Choroid plexus epithelial cell (primary cell): ENCODE data around the gene HLCS.

Source experiments
- DNase-seq: peaks from one replicate; pipeline ENCODE4 v3.0.0-alpha.2; 2010; ENCODE audit warnings: low read depth
- H3K4me3 ChIP-seq: 2 replicates; pipeline ENCODE4 v1.5.1; 2011; ENCODE audit warnings: low read depth, mild to moderate bottlenecking, control low read depth, low read length, moderate library complexity
- CTCF ChIP-seq: conservative IDR thresholded peaks from 2 replicates; pipeline ENCODE4 v1.5.1; 2011; ENCODE audit warnings: low read depth, mild to moderate bottlenecking, control low read depth, inconsistent platforms, low read length, moderate library complexity

Gene HLCS

DNA sequence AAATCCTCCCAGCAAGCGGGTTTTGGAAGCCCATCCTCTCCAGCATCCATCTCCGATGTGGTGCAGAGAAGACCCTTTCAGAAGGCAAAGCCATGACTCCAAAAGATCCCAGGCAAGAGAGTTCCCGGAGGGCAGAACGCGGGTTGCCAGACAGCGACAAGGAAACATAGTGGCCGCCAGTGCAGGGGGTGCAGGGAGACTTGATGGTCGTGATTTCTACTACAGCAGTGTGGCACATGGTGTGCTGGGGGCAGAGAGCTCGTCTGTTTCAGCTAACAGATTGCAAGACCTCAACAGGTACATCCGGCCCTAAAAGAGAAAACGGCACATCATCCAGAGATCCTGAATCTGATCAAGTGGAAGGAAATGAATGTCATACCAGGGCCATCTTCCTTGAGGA, 74.3 kb downstream of the HLCS start:
- no peak for TF ChIP-seq CTCF
- no peak overlapping the region for H3K4me3 ChIP-seq
- DNase-seq: no peak

DNA sequence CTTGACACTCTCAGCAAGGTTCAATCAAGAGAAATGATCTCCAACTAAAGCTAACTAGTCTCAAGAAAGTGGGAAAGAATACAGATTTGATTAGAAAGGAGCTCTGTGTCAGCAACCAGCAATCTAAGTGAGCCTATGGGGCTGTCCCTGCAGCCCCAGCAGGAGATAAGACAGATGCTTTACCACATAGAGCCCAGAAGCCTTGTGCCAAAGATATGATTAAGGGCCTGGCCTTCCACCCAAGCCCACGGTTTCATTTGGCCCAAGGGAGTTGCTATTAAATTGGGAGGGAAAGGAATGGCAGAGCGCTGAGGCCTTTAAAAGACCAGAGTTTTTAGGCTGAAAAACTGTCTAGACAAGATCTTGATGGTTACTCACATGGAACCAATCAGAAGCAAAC, 74.8 kb downstream of the HLCS start:
- H3K4me3 ChIP-seq: no peak overlapping the region
- DNase-seq: no peak
- TF ChIP-seq CTCF: no peak

- TF ChIP-seq CTCF: no peak
- DNase-seq: no peak
- H3K4me3 ChIP-seq: no peak overlapping the region
Measured at GRCh38 chr21:36891121-36891520, 75.3 kb downstream of the HLCS start.

- H3K4me3 ChIP-seq: no peak overlapping the region
- no peak for DNase-seq
- TF ChIP-seq CTCF: no peak
Measured at GRCh38 chr21:36890086-36890485, 76.4 kb downstream of the HLCS start.

DNA sequence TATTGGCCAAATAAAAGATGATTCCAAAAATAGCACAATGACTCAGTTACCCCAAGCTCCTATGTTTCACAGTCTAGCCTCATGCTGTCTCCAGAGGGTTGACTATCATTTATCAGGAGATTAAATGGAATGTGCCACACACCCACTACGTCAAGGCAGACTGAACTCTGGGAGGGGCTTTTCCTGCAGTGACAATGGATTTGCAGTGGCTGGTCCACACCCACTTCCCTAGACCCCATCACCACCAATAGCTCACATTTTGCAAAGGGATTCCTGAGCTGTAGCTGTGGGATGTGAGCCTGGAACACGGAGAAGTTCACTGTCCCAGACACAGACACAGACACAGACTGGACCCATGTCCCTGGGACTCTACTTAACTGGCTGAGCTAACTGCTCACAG, 77.1 kb downstream of the HLCS start:
- TF ChIP-seq CTCF: no peak

DNA sequence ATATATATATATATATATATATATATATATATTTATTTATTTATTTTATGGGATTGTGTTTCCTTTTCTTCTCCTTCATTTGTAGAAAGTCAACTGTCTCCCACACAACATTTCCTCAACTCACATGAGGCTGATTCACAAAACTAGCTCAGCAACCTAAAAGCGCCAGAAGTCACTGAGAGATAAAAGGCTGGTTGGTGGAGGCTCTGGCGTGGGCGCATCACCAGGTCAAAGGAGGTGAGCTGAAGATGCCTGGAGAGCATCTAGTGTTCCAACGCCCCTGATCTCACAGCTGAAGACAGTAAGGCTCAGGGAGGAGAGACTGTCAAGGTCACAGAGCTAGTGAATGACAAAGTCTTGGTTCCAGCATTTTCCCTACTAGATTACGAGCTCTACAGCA, 78.0 kb downstream of the HLCS start:
- no peak for DNase-seq

More for the DNA sequence above, 77.1 kb downstream of the HLCS start:
- DNase-seq: no peak
- no peak overlapping the region for H3K4me3 ChIP-seq

More for the DNA sequence above, 78.0 kb downstream of the HLCS start:
- no peak for TF ChIP-seq CTCF
- no peak overlapping the region for H3K4me3 ChIP-seq
